OCI-LY3 (cell line): ENCODE data around the gene PRUNE2.

Source experiments
- EZH2phosphoT487 ChIP-seq: fragments of 200-600 bp; shearing (Covaris generic); IDR thresholded peaks from 2 replicates; pipeline ENCODE4 v1.6.1; 2018; ENCODE audit warnings: antibody characterized with exemption, mixed run types, low read depth
- TF ChIP-seq, protein P1 (sequence below): fragments of 200-600, 300-600 bp; sonication (generic); IDR thresholded peaks from 2 replicates; pipeline ENCODE4 v1.5.1; 2014; ENCODE audit warnings: antibody characterized with exemption, low read length, low read depth

DNA sequence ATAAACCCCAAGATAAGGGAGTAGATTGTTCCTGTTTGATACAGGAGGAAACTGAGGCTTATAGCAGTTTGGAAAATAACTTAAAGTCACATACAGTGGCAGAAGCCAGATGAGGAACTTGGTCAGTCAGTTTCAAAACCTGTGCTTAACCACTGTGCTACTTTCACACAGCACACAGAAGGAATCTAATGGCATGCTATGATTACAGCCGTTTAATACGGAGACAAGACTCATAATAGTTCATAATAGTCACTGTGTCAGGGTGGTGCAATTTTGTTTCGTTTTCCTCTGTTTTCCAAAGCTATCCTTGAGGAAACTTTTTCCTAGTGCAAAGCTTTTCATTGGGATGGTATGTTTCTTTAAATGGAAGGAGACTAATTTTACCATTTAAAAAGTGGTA, 334.6 kb downstream of the PRUNE2 start:
- TF ChIP-seq, protein P1, sequence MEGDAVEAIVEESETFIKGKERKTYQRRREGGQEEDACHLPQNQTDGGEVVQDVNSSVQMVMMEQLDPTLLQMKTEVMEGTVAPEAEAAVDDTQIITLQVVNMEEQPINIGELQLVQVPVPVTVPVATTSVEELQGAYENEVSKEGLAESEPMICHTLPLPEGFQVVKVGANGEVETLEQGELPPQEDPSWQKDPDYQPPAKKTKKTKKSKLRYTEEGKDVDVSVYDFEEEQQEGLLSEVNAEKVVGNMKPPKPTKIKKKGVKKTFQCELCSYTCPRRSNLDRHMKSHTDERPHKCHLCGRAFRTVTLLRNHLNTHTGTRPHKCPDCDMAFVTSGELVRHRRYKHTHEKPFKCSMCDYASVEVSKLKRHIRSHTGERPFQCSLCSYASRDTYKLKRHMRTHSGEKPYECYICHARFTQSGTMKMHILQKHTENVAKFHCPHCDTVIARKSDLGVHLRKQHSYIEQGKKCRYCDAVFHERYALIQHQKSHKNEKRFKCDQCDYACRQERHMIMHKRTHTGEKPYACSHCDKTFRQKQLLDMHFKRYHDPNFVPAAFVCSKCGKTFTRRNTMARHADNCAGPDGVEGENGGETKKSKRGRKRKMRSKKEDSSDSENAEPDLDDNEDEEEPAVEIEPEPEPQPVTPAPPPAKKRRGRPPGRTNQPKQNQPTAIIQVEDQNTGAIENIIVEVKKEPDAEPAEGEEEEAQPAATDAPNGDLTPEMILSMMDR: no peak
- no peak for TF ChIP-seq EZH2phosphoT487
